K562 (cell line): Measurements from ENCODE around the gene ACER3.

Experiments used
- KLF6 ChIP-seq: fragments of 250-450 bp; sonication (Bioruptor Pico); IDR thresholded peaks from 2 replicates; pipeline ENCODE4 v1.4.0; 2020; ENCODE audit warnings: mild to moderate bottlenecking, moderate library complexity, borderline replicate concordance
- SMAD2 ChIP-seq: fragments of 150-350 bp; IDR thresholded peaks from 2 replicates; pipeline ENCODE4 v1.6.1; 2014; ENCODE audit warnings: low read depth, mild to moderate bottlenecking, low read length

GRCh38 chr11:77035039-77035438 is 174.3 kb downstream of the ACER3 start:
- no peak for TF ChIP-seq SMAD2
- TF ChIP-seq KLF6 (CRISPR knock-in tag) = no peak
